Measurements from ENCODE around the gene PAK4.
"Not testable (repeated sequence)": the region's sequence is repeated elsewhere in the genome, so short reads cannot be mapped to it uniquely, and the experiment has no call there.

PAK4 gene

GRCh38 chr19:39095799-39096540 lies 29.6 kb upstream of the PAK4 start:
- H3K27me3 Mint-ChIP-seq = peaks cover 36% of the 10 kb centered on the region
- not testable (repeated sequence) for H3K4me1 Mint-ChIP-seq (ENCODE audit: low read depth)

GRCh38 chr19:39097299-39097698 lies 28.3 kb upstream of the PAK4 start:
- Mint-ChIP-seq H3K27ac (no peak overlapping the region), H3K27me3 (peaks cover 36% of the 10 kb centered on the region), H3K4me1 (ENCODE audit: low read depth) (no peaks in the 10 kb centered on the region), H3K9me3 (no peaks in the 10 kb centered on the region), H3K36me3 (ENCODE audit: low read depth) (no peaks in the 10 kb centered on the region), H3K4me3 (no peak overlapping the region)

More at GRCh38 chr19:39095799-39096540, 29.6 kb upstream of the PAK4 start:
- H3K4me3 Mint-ChIP-seq; H3K9me3 Mint-ChIP-seq; H3K36me3 Mint-ChIP-seq (ENCODE audit: low read depth); H3K27ac Mint-ChIP-seq: not testable (repeated sequence)

GRCh38 chr19:39097721-39098120 lies 27.9 kb upstream of the PAK4 start:
- Mint-ChIP-seq H3K36me3 (ENCODE audit: low read depth) (no peaks in the 10 kb centered on the region), H3K4me3 (no peak overlapping the region), H3K4me1 (ENCODE audit: low read depth) (no peaks in the 10 kb centered on the region), H3K27me3 (peaks cover 36% of the 10 kb centered on the region), H3K27ac (no peak overlapping the region), H3K9me3 (no peaks in the 10 kb centered on the region)

GRCh38 chr19:39098365-39099269 lies 27.0 kb upstream of the PAK4 start:
- Mint-ChIP-seq H3K4me1 (ENCODE audit: low read depth) (no peaks in the 10 kb centered on the region), H3K27me3 (peaks cover 34% of the 10 kb centered on the region), H3K36me3 (ENCODE audit: low read depth) (no peaks in the 10 kb centered on the region), H3K9me3 (no peaks in the 10 kb centered on the region), H3K27ac (no peak overlapping the region), H3K4me3 (no peak overlapping the region)

GRCh38 chr19:39099341-39099740 lies 26.2 kb upstream of the PAK4 start:
- H3K27ac Mint-ChIP-seq = no peak overlapping the region

GRCh38 chr19:39100500-39101166 lies 25.0 kb upstream of the PAK4 start:
- H3K36me3 Mint-ChIP-seq (ENCODE audit: low read depth) = no peaks in the 10 kb centered on the region
- H3K4me1 Mint-ChIP-seq (ENCODE audit: low read depth) = no peaks in the 10 kb centered on the region
- H3K4me3 Mint-ChIP-seq = no peak overlapping the region
- H3K27ac Mint-ChIP-seq = no peak overlapping the region
- H3K27me3 Mint-ChIP-seq = peaks cover 24% of the 10 kb centered on the region
- no peaks in the 10 kb centered on the region for H3K9me3 Mint-ChIP-seq

More at GRCh38 chr19:39099341-39099740, 26.2 kb upstream of the PAK4 start:
- Mint-ChIP-seq H3K4me1 (ENCODE audit: low read depth) (no peaks in the 10 kb centered on the region), H3K4me3 (no peak overlapping the region), H3K9me3 (no peaks in the 10 kb centered on the region), H3K27me3 (peaks cover 30% of the 10 kb centered on the region), H3K36me3 (ENCODE audit: low read depth) (no peaks in the 10 kb centered on the region)

- Mint-ChIP-seq H3K4me1 (ENCODE audit: low read depth) (no peaks in the 10 kb centered on the region), H3K27me3 (peaks cover 10% of the 10 kb centered on the region), H3K9me3 (no peaks in the 10 kb centered on the region), H3K27ac (no peak overlapping the region), H3K36me3 (ENCODE audit: low read depth) (no peaks in the 10 kb centered on the region), H3K4me3 (no peak overlapping the region)
These were observed 22.4 kb upstream of the PAK4 start for GRCh38 chr19:39103151-39103550.

- no peak overlapping the region for H3K27ac Mint-ChIP-seq
- H3K9me3 Mint-ChIP-seq = no peaks in the 10 kb centered on the region
- no peaks in the 10 kb centered on the region for H3K36me3 Mint-ChIP-seq (ENCODE audit: low read depth)
- no peaks in the 10 kb centered on the region for H3K4me1 Mint-ChIP-seq (ENCODE audit: low read depth)
- H3K4me3 Mint-ChIP-seq = no peak overlapping the region
- H3K27me3 Mint-ChIP-seq = peaks cover 4% of the 10 kb centered on the region
These were observed 21.4 kb upstream of the PAK4 start for GRCh38 chr19:39104186-39104596.

GRCh38 chr19:39106194-39106593 lies 19.4 kb upstream of the PAK4 start:
- Mint-ChIP-seq H3K4me3 (no peak overlapping the region), H3K27ac (no peak overlapping the region), H3K4me1 (ENCODE audit: low read depth) (no peaks in the 10 kb centered on the region), H3K27me3 (no peaks in the 10 kb centered on the region), H3K9me3 (no peaks in the 10 kb centered on the region), H3K36me3 (ENCODE audit: low read depth) (no peaks in the 10 kb centered on the region)

GRCh38 chr19:39109641-39110040 lies 15.9 kb upstream of the PAK4 start:
- Mint-ChIP-seq H3K9me3 (no peaks in the 10 kb centered on the region), H3K27me3 (no peaks in the 10 kb centered on the region), H3K27ac (no peak overlapping the region), H3K4me3 (no peak overlapping the region), H3K36me3 (ENCODE audit: low read depth) (no peaks in the 10 kb centered on the region), H3K4me1 (ENCODE audit: low read depth) (no peaks in the 10 kb centered on the region)

- no peaks in the 10 kb centered on the region for H3K9me3 Mint-ChIP-seq
- H3K27ac Mint-ChIP-seq = no peak overlapping the region
- H3K27me3 Mint-ChIP-seq = no peaks in the 10 kb centered on the region
- H3K4me3 Mint-ChIP-seq = no peak overlapping the region
- no peaks in the 10 kb centered on the region for H3K4me1 Mint-ChIP-seq (ENCODE audit: low read depth)
- no peaks in the 10 kb centered on the region for H3K36me3 Mint-ChIP-seq (ENCODE audit: low read depth)
These were observed 15.2 kb upstream of the PAK4 start for GRCh38 chr19:39110263-39110967.

GRCh38 chr19:39111593-39112199 lies 13.9 kb upstream of the PAK4 start:
- H3K4me3 Mint-ChIP-seq = no peak overlapping the region

GRCh38 chr19:39112338-39112890 lies 13.2 kb upstream of the PAK4 start:
- H3K36me3 Mint-ChIP-seq (ENCODE audit: low read depth) = no peaks in the 10 kb centered on the region
- H3K4me1 Mint-ChIP-seq (ENCODE audit: low read depth) = no peaks in the 10 kb centered on the region

More at GRCh38 chr19:39111593-39112199, 13.9 kb upstream of the PAK4 start:
- Mint-ChIP-seq H3K27me3 (no peaks in the 10 kb centered on the region), H3K9me3 (no peaks in the 10 kb centered on the region), H3K27ac (no peak overlapping the region), H3K36me3 (ENCODE audit: low read depth) (no peaks in the 10 kb centered on the region), H3K4me1 (ENCODE audit: low read depth) (no peaks in the 10 kb centered on the region)

GRCh38 chr19:39113199-39113598 lies 12.4 kb upstream of the PAK4 start:
- Mint-ChIP-seq H3K9me3 (no peaks in the 10 kb centered on the region), H3K27ac (no peak overlapping the region), H3K27me3 (no peaks in the 10 kb centered on the region), H3K36me3 (ENCODE audit: low read depth) (no peaks in the 10 kb centered on the region), H3K4me1 (ENCODE audit: low read depth) (no peaks in the 10 kb centered on the region), H3K4me3 (no peak overlapping the region)

More at GRCh38 chr19:39112338-39112890, 13.2 kb upstream of the PAK4 start:
- no peak overlapping the region for H3K27ac Mint-ChIP-seq
- H3K9me3 Mint-ChIP-seq = no peaks in the 10 kb centered on the region
- H3K4me3 Mint-ChIP-seq = no peak overlapping the region
- H3K27me3 Mint-ChIP-seq = no peaks in the 10 kb centered on the region
